CD4-positive, alpha-beta memory T cell (primary cell): Measurements from ENCODE around the gene TNFSF11. TPM values are rescaled to one million over a fixed set of nuclear protein-coding genes. Genes with fewer than 3 reads are reported as not detected.

Source experiments
- CTCF ChIA-PET: fragments of 350-600 bp; sonication (Branson Sonifier 250); formaldehyde crosslinking; loops from one replicate; lab custom pipeline; 2021; ENCODE audit warnings: inconsistent platforms; ENCODE audit not compliant: partially characterized antibody; lab: Charles Lee
- POLR2A ChIA-PET: fragments of 350-600 bp; sonication (Branson Sonifier 250); formaldehyde crosslinking; loops from one replicate; lab custom pipeline; 2021; ENCODE audit not compliant: partially characterized antibody; lab: Charles Lee
- DNase-seq, 5 donors: peaks; one replicate each; pipeline versions ENCODE4 v3.0.0 to v3.0.0-alpha.2; 2020 to 2022; ENCODE audit warnings: mixed read lengths in 1 of 5
- H3K27ac ChIP-seq: one replicate; pipeline ENCODE4 v1.7.0; 2013; ENCODE audit warnings: low read depth, low read length
- H3K27me3 ChIP-seq: 2 replicates; pipeline ENCODE4 v1.7.0; 2013; ENCODE audit warnings: mild to moderate bottlenecking, low read length, moderate library complexity; ENCODE audit not compliant: insufficient read depth
- H3K36me3 ChIP-seq: 2 replicates; pipeline ENCODE4 v1.7.0; 2013; ENCODE audit warnings: mild to moderate bottlenecking, low read length, moderate library complexity; ENCODE audit not compliant: insufficient read depth
- H3K4me1 ChIP-seq: 2 replicates; pipeline ENCODE4 v1.7.0; 2013; ENCODE audit warnings: mild to moderate bottlenecking, low read length, moderate library complexity; ENCODE audit not compliant: insufficient read depth
- H3K4me3 ChIP-seq, 2 donors: one replicate each; pipeline ENCODE4 v1.7.0; 2013; ENCODE audit warnings: low read length in 2 of 2, mild to moderate bottlenecking in 1 of 2
- H3K9me3 ChIP-seq, 2 donors: one replicate each; pipeline ENCODE4 v1.7.0; 2013; ENCODE audit warnings: low read length in 2 of 2, control low read depth in 1 of 2; ENCODE audit not compliant: control insufficient read depth in 1 of 2
- H3K27ac Mint-ChIP-seq, 7 donors: one replicate each; pipeline ENCODE4 v1.8.0; 2020 to 2021; ENCODE audit warnings: mixed read lengths in 7 of 7, mild to moderate bottlenecking in 6 of 7, inconsistent platforms in 3 of 7, moderate library complexity in 3 of 7
- H3K27me3 Mint-ChIP-seq, 2 donors: one replicate each; pipeline ENCODE4 v1.8.0; 2020 to 2021; ENCODE audit warnings: mixed read lengths in 2 of 2
- H3K36me3 Mint-ChIP-seq, 2 donors: one replicate each; pipeline ENCODE4 v1.8.0; 2020 to 2021; ENCODE audit warnings: mixed read lengths in 2 of 2, inconsistent platforms in 1 of 2, mild to moderate bottlenecking in 1 of 2
- H3K4me1 Mint-ChIP-seq, 4 donors: one replicate each; pipeline ENCODE4 v1.8.0; 2020 to 2021; ENCODE audit warnings: mixed read lengths in 4 of 4, mild to moderate bottlenecking in 1 of 4
- H3K4me3 Mint-ChIP-seq, 8 donors: one replicate each; pipeline ENCODE4 v1.8.0; 2020 to 2021; ENCODE audit warnings: mixed read lengths in 8 of 8, mild to moderate bottlenecking in 7 of 8, moderate library complexity in 6 of 8, inconsistent platforms in 3 of 8
- H3K9me3 Mint-ChIP-seq, 8 donors: one replicate each; pipeline ENCODE4 v1.8.0; 2020 to 2021; ENCODE audit warnings: mixed read lengths in 8 of 8, mild to moderate bottlenecking in 5 of 8, inconsistent platforms in 3 of 8, moderate library complexity in 1 of 8
- intact Hi-C: fragments of 100-400 bp; cut with micrococcal nuclease; formaldehyde crosslinking; loops from one replicate; pipeline ENCODE4 v1.15.1; 2023
- polyA plus RNA-seq, 2 donors: library from polyadenylated mRNA; unstranded; fragments of 300-500 nt; fragmentation: Illumina TruSeq; gene quantifications; one replicate each; pipeline ENCODE4 v1.2.3, GENCODE V29; 2021
- total RNA-seq, 2 experiments: library from RNA; stranded (reverse); gene quantifications; one replicate each; pipeline ENCODE4 v1.2.3, GENCODE V29; 2021

Gene TNFSF11
- total and polyA plus RNA-seq, 4 experiments from 2014 or later: 0.18 to 0.38 (median 0.33) TPM

GRCh38 chr13:42595253-42595571 is 21.3 kb downstream of the TNFSF11 start:
- peaks cover 0 to 2% of the 10 kb centered on the region in 2 donors for H3K27me3 Mint-ChIP-seq
- Histone ChIP-seq H3K4me1 (no peaks in the 10 kb centered on the region), H3K9me3 (no peaks in the 10 kb centered on the region), H3K36me3 (no peaks in the 10 kb centered on the region), H3K4me3 (no peak overlapping the region), H3K27ac (no peak overlapping the region), H3K27me3 (no peaks in the 10 kb centered on the region)
- DNase-seq: no peak
- H3K36me3 Mint-ChIP-seq: no peaks in the 10 kb centered on the region
- ChIA-PET POLR2A (no interaction called here), CTCF (interaction anchor here (0.9 to 5.5 kb wide), 16 partner anchors 9 to 1278 kb away, joined by 3 to 27 read pairs (median 5); no protein-coding TSS in a partner anchor)
- no peaks in the 10 kb centered on the region for H3K9me3 Mint-ChIP-seq
- H3K4me3 Mint-ChIP-seq: no peak overlapping the region
- intact Hi-C loops: loop anchor here (1.0 kb wide), 3 partner anchors 241 to 1279 kb away; no protein-coding TSS in a partner anchor
- H3K27ac Mint-ChIP-seq: peak overlapping the region in 1 of 7 donors; percentile 39
- H3K4me1 Mint-ChIP-seq: peaks cover 0 to 2% (median under 1%) of the 10 kb centered on the region in 4 donors

- no peaks in the 10 kb centered on the region for H3K4me1 ChIP-seq
- DNase-seq: no peak
- intact Hi-C loops: no loop called here
- ChIA-PET POLR2A (no interaction called here), CTCF (interaction anchor here (0.9 to 5.5 kb wide), 6 partner anchors 8 to 264 kb away, joined by 3 to 27 read pairs (median 6); no protein-coding TSS in a partner anchor)
- H3K27me3 ChIP-seq: no peaks in the 10 kb centered on the region
- H3K9me3 ChIP-seq: no peaks in the 10 kb centered on the region
- no peaks in the 10 kb centered on the region for H3K36me3 Mint-ChIP-seq
- peaks cover 0 to 2% (median under 1%) of the 10 kb centered on the region in 4 donors for H3K4me1 Mint-ChIP-seq
- no peak overlapping the region for H3K27ac Mint-ChIP-seq
- H3K36me3 ChIP-seq: no peaks in the 10 kb centered on the region
- H3K9me3 Mint-ChIP-seq: no peaks in the 10 kb centered on the region
- H3K27ac ChIP-seq: no peak overlapping the region
- H3K27me3 Mint-ChIP-seq: peaks cover 0 to 2% of the 10 kb centered on the region in 2 donors
- H3K4me3 Mint-ChIP-seq: no peak overlapping the region
- H3K4me3 ChIP-seq: no peak overlapping the region
Observed at GRCh38 chr13:42597505-42597904, 23.6 kb downstream of the TNFSF11 start.

DNA sequence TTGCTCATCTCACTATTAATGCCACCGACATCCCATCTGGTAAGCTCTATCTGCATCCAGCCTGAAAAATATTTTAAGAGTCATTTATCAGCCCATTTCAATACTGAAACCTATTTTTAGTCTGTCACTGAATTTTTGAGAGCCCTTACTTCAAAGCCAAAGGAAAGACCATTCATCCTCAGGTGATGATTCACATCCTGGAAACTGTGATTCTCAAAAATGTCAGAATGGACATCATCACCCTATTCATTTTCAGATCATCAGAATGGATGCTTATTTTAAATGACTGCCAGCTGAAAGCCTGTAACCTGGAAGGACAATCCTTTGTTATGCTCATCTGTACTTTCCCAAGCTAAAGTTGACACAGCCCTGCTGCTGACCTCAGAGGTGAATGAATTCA is 27.0 kb downstream of the TNFSF11 start:
- H3K27me3 Mint-ChIP-seq: no peaks in the 10 kb centered on the region
- no peaks in the 10 kb centered on the region for H3K9me3 ChIP-seq
- no peak for DNase-seq
- H3K4me3 Mint-ChIP-seq: no peak overlapping the region
- no peaks in the 10 kb centered on the region for H3K4me1 ChIP-seq
- H3K27ac Mint-ChIP-seq: no peak overlapping the region
- no peak overlapping the region for H3K27ac ChIP-seq
- intact Hi-C loops: no loop called here
- H3K4me1 Mint-ChIP-seq: no peaks in the 10 kb centered on the region
- no peaks in the 10 kb centered on the region for H3K36me3 ChIP-seq
- no peak overlapping the region for H3K4me3 ChIP-seq
- no peaks in the 10 kb centered on the region for H3K27me3 ChIP-seq
- no peaks in the 10 kb centered on the region for H3K36me3 Mint-ChIP-seq
- CTCF ChIA-PET: interaction anchor here (1.3 to 1.4 kb wide), 2 partner anchors 13 to 267 kb away, joined by 3 read pairs; no protein-coding TSS in a partner anchor
- POLR2A ChIA-PET: no interaction called here
- H3K9me3 Mint-ChIP-seq: no peaks in the 10 kb centered on the region

- intact Hi-C loops: no loop called here
- CTCF ChIA-PET: interaction anchor here (1.1 kb wide), 1 partner anchor 11 kb away, joined by 3 read pairs; no protein-coding TSS in a partner anchor
- no peaks in the 10 kb centered on the region for H3K9me3 Mint-ChIP-seq
Observed at GRCh38 chr13:42602906-42603305, 29.0 kb downstream of the TNFSF11 start.

DNA sequence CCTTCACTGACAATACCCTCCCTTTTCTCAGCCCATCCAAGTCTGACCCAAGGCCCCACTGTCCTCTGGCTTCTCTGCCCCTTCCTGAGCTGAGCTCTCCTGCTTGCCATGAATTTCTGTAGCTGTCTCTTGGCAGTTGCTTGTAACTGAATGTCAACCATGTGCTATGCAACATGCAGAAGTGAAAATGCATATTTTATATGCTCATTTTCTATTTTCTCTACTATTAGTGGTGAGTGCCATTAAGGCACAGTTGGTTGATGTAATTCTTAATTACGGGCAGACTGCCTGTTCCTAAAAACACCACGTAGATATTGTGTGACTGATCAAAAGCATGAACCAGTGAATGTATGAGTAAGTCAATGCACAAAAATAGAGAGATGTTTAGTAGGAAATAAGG is 29.6 kb downstream of the TNFSF11 start:
- H3K36me3 ChIP-seq: no peaks in the 10 kb centered on the region
- Mint-ChIP-seq H3K36me3 (no peaks in the 10 kb centered on the region), H3K4me3 (peak overlapping the region in 1 of 8 donors; percentile 43), H3K9me3 (no peaks in the 10 kb centered on the region), H3K27me3 (no peaks in the 10 kb centered on the region), H3K27ac (no peak overlapping the region), H3K4me1 (no peaks in the 10 kb centered on the region)
- no peaks in the 10 kb centered on the region for H3K27me3 ChIP-seq
- no peak overlapping the region for H3K27ac ChIP-seq
- no peaks in the 10 kb centered on the region for H3K9me3 ChIP-seq
- ChIA-PET POLR2A (no interaction called here), CTCF (interaction anchor here (1.1 kb wide), 1 partner anchor 12 kb away, joined by 3 read pairs; no protein-coding TSS in a partner anchor)
- H3K4me3 ChIP-seq: no peak overlapping the region
- no peak for DNase-seq
- H3K4me1 ChIP-seq: no peaks in the 10 kb centered on the region
- intact Hi-C loops: no loop called here

More at GRCh38 chr13:42602906-42603305, 29.0 kb downstream of the TNFSF11 start:
- Histone ChIP-seq H3K36me3 (no peaks in the 10 kb centered on the region), H3K27ac (no peak overlapping the region), H3K4me3 (no peak overlapping the region), H3K9me3 (no peaks in the 10 kb centered on the region), H3K4me1 (no peaks in the 10 kb centered on the region), H3K27me3 (no peaks in the 10 kb centered on the region)
- POLR2A ChIA-PET: no interaction called here
- H3K27me3 Mint-ChIP-seq: no peaks in the 10 kb centered on the region
- DNase-seq: no peak
- no peak overlapping the region for H3K27ac Mint-ChIP-seq
- no peaks in the 10 kb centered on the region for H3K36me3 Mint-ChIP-seq
- no peaks in the 10 kb centered on the region for H3K4me1 Mint-ChIP-seq
- H3K4me3 Mint-ChIP-seq: no peak overlapping the region

- Histone ChIP-seq H3K9me3 (no peaks in the 10 kb centered on the region), H3K4me3 (no peak overlapping the region), H3K27ac (no peak overlapping the region), H3K27me3 (no peaks in the 10 kb centered on the region), H3K4me1 (no peaks in the 10 kb centered on the region), H3K36me3 (no peaks in the 10 kb centered on the region)
- Mint-ChIP-seq H3K36me3 (no peaks in the 10 kb centered on the region), H3K27me3 (peaks cover 0 to 2% of the 10 kb centered on the region in 2 donors), H3K4me3 (no peak overlapping the region), H3K27ac (no peak overlapping the region), H3K4me1 (no peaks in the 10 kb centered on the region), H3K9me3 (no peaks in the 10 kb centered on the region)
- intact Hi-C loops: no loop called here
- ChIA-PET CTCF (no interaction called here), POLR2A (no interaction called here)
- DNase-seq: no peak
Observed at GRCh38 chr13:42607546-42607945, 33.6 kb downstream of the TNFSF11 start.

DNA sequence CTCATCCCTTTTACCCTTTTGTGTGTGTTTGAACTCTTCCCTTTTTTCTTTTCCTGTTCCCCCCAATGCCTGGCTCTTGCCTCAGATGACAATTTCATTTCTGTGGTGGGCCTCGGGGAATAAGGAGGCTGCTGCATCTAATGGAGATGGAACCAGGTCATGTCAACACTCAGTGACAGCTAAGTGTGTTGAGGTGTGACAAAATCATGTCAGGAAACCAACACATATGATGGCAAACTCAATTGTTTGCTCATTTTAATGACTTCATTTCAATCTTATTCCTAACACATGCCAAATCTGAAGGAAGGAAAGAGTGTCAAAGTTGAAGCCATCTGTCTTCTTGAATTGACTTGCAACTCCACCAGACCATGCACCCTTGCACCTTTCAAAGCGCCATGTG is 36.7 kb downstream of the TNFSF11 start:
- CTCF ChIA-PET: interaction anchor here (2.2 kb wide), 1 partner anchor 16 kb away, joined by 11 read pairs; no protein-coding TSS in a partner anchor
- Mint-ChIP-seq H3K9me3 (no peaks in the 10 kb centered on the region), H3K4me3 (no peak overlapping the region), H3K27me3 (peaks cover 0 to 2% of the 10 kb centered on the region in 2 donors), H3K4me1 (peaks cover 0 to 1% (median 0%) of the 10 kb centered on the region in 4 donors), H3K36me3 (no peaks in the 10 kb centered on the region), H3K27ac (no peak overlapping the region)
- Histone ChIP-seq H3K27ac (no peak overlapping the region), H3K27me3 (no peaks in the 10 kb centered on the region), H3K4me1 (no peaks in the 10 kb centered on the region), H3K9me3 (no peaks in the 10 kb centered on the region), H3K4me3 (no peak overlapping the region), H3K36me3 (no peaks in the 10 kb centered on the region)
- POLR2A ChIA-PET: no interaction called here
- intact Hi-C loops: no loop called here
- no peak for DNase-seq
